Activated B cell treated with CpG ODN at 0.5 μM for 24 hours (primary cell): ENCODE measurements around the gene CTCFL. TPM values are rescaled to one million over a fixed set of nuclear protein-coding genes. Genes with fewer than 3 reads are reported as not detected.
A peak's percentile ranks its signal among the peaks of the same experiment; 100 is the strongest.

Experiments used
- ATAC-seq: fragments of 200-7000 bp; cut with Tn5 transposase; one replicate; pipeline ENCODE4 v1.10.0; 2021; ENCODE audit warnings: low read depth, mild to moderate bottlenecking, moderate library complexity
- CTCF ChIA-PET: fragments of 350-600 bp; sonication (Branson Sonifier 250); formaldehyde crosslinking; loops from one replicate; lab custom pipeline; 2021; ENCODE audit warnings: antibody characterized with exemption; lab: Charles Lee
- POLR2A ChIA-PET: fragments of 350-600 bp; sonication (Branson Sonifier 250); formaldehyde crosslinking; loops from one replicate; lab custom pipeline; 2021; ENCODE audit warnings: antibody characterized with exemption; lab: Charles Lee
- DNase-seq: peaks from one replicate; pipeline ENCODE4 v3.0.0; 2022
- H3K27ac Mint-ChIP-seq: one replicate; pipeline ENCODE4 v1.8.0; 2020; ENCODE audit warnings: mixed read lengths
- H3K27me3 Mint-ChIP-seq: one replicate; pipeline ENCODE4 v1.8.0; 2021; ENCODE audit warnings: mixed read lengths
- H3K36me3 Mint-ChIP-seq: one replicate; pipeline ENCODE4 v1.8.0; 2021; ENCODE audit warnings: low read depth, mixed read lengths
- H3K4me1 Mint-ChIP-seq: one replicate; pipeline ENCODE4 v1.8.0; 2021; ENCODE audit warnings: mixed read lengths
- H3K4me3 Mint-ChIP-seq: one replicate; pipeline ENCODE4 v1.8.0; 2020; ENCODE audit warnings: mild to moderate bottlenecking, mixed read lengths
- H3K9me3 Mint-ChIP-seq: one replicate; pipeline ENCODE4 v1.8.0; 2020; ENCODE audit warnings: mixed read lengths
- intact Hi-C: fragments of 100-400 bp; cut with micrococcal nuclease; formaldehyde crosslinking; loops from one replicate; pipeline ENCODE4 v1.15.1; 2024
- total RNA-seq: library from RNA; stranded (reverse); gene quantifications from 2 replicates; pipeline ENCODE4 v1.2.3, GENCODE V29; 2022
- TF ChIP-seq, protein P1 (sequence below): fragments of 200-600 bp; IDR thresholded peaks from one replicate; pipeline ENCODE4 v1.8.0; 2022; ENCODE audit warnings: antibody characterized with exemption, mild to moderate bottlenecking

The CTCFL gene
- total RNA-seq, 1 donor from 2014 or later = not detected

DNA sequence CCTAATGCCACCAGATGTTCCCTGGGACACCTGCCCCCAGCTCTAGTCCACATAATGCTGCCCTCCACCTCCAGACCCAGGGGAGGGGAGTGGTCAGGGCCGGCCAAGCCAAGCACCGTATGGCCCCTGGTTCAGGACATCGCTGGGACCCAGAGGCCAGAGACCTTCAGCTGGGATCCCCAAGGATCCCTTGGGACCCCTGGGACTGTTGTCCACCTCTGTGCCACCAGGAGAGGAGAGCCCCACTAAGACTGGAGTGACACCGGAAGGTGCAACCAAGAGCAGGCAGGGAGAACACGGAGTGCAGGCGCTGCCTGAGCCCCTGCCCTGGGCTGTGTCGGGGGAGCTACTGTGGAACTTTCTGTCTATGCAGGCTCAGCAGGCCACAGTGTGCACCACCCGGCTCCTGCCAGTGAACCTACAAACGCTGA is 43.6 kb downstream of the CTCFL start:
- POLR2A ChIA-PET = interaction anchor here (0.7 to 6.2 kb wide), 10 partner anchors 9 to 147 kb away, joined by 3 to 73 read pairs (median 5); partner anchors contain the start of genes RBM38 and ZBP1

DNA sequence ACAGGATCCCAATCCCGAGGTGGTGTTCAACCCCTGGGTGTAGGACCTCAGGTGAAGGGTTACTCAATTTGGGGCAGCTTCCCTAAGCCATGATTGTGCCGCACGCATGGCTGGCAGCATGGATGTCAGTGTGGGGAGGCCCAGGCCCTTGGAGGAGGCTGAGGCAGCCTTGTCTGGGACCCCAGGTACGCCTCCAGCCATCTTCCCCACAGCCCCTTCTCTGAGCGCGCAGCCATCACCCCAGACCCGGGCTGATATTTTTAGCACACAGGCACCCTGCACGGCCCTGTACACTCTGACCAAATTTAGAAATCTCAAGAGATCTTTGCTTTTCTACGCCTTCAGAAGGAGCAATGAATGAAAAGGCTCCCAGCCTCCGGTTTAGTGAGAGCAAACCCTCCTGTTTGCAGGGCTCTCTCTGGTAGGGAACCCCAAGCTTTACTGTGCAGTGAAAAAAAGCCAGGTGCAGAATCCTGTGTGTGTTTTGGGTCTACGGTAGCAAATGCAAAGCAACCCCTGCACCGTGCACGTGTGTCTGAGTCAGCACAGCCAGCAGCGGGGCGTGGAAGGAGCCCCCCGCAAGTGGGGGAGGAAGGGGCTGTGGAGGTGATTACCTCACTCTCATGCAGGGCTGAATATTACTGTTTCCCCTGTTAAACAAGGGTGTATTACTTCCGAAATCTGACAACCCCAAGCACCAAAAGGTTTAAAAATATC is 44.3 kb downstream of the CTCFL start:
- ChIA-PET CTCF (interaction anchor here (1.0 to 3.2 kb wide), 4 partner anchors 13 to 93 kb away, joined by 4 to 8 read pairs (median 6); no protein-coding TSS in a partner anchor), POLR2A (interaction anchor here (0.7 to 6.2 kb wide), 11 partner anchors 8 to 788 kb away, joined by 3 to 73 read pairs (median 5); partner anchors contain the start of genes RBM38 and ZBP1)
- no peaks in the 10 kb centered on the region for H3K27me3 Mint-ChIP-seq
- H3K4me1 Mint-ChIP-seq = peaks cover 82% of the 10 kb centered on the region
- H3K36me3 Mint-ChIP-seq = no peaks in the 10 kb centered on the region
- H3K9me3 Mint-ChIP-seq = no peaks in the 10 kb centered on the region
- H3K4me3 Mint-ChIP-seq = peak overlapping the region; percentile 73
- TF ChIP-seq, protein P1, sequence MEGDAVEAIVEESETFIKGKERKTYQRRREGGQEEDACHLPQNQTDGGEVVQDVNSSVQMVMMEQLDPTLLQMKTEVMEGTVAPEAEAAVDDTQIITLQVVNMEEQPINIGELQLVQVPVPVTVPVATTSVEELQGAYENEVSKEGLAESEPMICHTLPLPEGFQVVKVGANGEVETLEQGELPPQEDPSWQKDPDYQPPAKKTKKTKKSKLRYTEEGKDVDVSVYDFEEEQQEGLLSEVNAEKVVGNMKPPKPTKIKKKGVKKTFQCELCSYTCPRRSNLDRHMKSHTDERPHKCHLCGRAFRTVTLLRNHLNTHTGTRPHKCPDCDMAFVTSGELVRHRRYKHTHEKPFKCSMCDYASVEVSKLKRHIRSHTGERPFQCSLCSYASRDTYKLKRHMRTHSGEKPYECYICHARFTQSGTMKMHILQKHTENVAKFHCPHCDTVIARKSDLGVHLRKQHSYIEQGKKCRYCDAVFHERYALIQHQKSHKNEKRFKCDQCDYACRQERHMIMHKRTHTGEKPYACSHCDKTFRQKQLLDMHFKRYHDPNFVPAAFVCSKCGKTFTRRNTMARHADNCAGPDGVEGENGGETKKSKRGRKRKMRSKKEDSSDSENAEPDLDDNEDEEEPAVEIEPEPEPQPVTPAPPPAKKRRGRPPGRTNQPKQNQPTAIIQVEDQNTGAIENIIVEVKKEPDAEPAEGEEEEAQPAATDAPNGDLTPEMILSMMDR = no peak
- intact Hi-C loops = loop anchor here (1.0 to 10.0 kb wide), 8 partner anchors 14 to 1524 kb away; partner anchors contain the start of gene CTSZ
- DNase-seq (peak; percentile 64), ATAC-seq (peak; percentile 69)
- H3K27ac Mint-ChIP-seq = peak overlapping the region; percentile 81

More for the DNA sequence above, 43.6 kb downstream of the CTCFL start:
- Mint-ChIP-seq H3K9me3 (peaks cover 2% of the 10 kb centered on the region), H3K27ac (peak overlapping the region; percentile 81), H3K27me3 (no peaks in the 10 kb centered on the region), H3K4me1 (peaks cover 75% of the 10 kb centered on the region), H3K4me3 (peak overlapping the region; percentile 73), H3K36me3 (no peaks in the 10 kb centered on the region)
- intact Hi-C loops = loop anchor here (1.0 to 10.0 kb wide), 8 partner anchors 14 to 1524 kb away; partner anchors contain the start of gene CTSZ
- DNase-seq (peak; percentile 25), ATAC-seq (peak; percentile 45)
- TF ChIP-seq, protein P1 = no peak
- CTCF ChIA-PET = interaction anchor here (1.0 to 3.2 kb wide), 4 partner anchors 12 to 94 kb away, joined by 4 to 8 read pairs (median 6); no protein-coding TSS in a partner anchor

DNA sequence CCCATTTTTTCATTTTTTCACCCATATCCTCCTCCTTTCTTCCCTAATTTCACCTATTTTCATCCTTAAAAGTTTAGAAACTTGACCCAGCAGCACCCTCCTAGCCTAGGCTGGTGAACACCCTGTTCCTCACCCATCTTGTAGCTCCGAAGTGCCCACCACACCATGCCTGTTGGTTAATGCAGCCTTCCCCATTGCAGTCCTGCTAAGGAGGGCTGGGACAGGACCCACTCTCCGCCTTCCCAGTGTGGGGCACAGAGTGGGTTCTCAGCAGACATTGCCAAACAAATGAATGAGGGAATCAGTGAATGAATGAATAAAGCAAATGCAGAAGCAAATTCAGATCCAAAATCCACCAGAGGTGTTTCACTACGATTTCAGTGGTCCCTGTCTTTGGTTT is 45.7 kb downstream of the CTCFL start:
- TF ChIP-seq, protein P1 = no peak
- intact Hi-C loops = loop anchor here (10.0 kb wide), 1 partner anchor 826 kb away; the partner anchor contains the start of gene RAB22A
- ChIA-PET POLR2A (interaction anchor here (6.2 to 7.6 kb wide), 2 partner anchors 79 to 88 kb away, joined by 69 to 100 read pairs; partner anchors contain the start of gene RBM38), CTCF (no interaction called here)
- Mint-ChIP-seq H3K27ac (peak overlapping the region; percentile 50), H3K4me3 (no peak overlapping the region), H3K27me3 (no peaks in the 10 kb centered on the region), H3K4me1 (peaks cover 96% of the 10 kb centered on the region), H3K9me3 (no peaks in the 10 kb centered on the region), H3K36me3 (no peaks in the 10 kb centered on the region)
- no peak for ATAC-seq
- DNase-seq = peak; percentile 9

DNA sequence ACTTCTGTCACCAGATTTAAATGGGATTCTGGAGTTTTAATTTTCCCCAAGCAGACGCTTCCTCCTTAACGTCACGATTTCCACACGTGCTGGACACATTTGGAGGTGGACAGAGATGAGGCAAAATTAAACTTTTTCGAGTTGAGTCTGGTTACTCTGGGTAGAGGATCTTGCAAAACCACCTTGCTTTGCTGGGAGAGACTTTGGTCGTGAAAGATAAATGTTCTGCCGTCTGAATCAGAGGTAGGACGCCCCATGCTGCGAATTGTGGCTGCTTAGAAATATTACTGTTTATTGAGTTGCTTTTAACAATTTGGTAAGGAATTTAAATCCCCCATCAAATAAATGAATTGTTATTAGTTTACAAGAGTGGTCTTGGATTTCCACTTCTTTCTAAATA is 46.8 kb downstream of the CTCFL start:
- peaks cover 96% of the 10 kb centered on the region for H3K4me1 Mint-ChIP-seq

More for the DNA sequence above, 46.8 kb downstream of the CTCFL start:
- ChIA-PET CTCF (no interaction called here), POLR2A (interaction anchor here (0.8 to 7.6 kb wide), 4 partner anchors 9 to 87 kb away, joined by 3 to 100 read pairs (median 44); partner anchors contain the start of gene RBM38)
- Mint-ChIP-seq H3K27me3 (no peaks in the 10 kb centered on the region), H3K4me3 (no peak overlapping the region), H3K9me3 (no peaks in the 10 kb centered on the region), H3K27ac (no peak overlapping the region), H3K36me3 (no peaks in the 10 kb centered on the region)
- intact Hi-C loops = loop anchor here (10.0 kb wide), 1 partner anchor 827 kb away; the partner anchor contains the start of gene RAB22A
- DNase-seq (no peak), ATAC-seq (no peak)
- TF ChIP-seq, protein P1 = no peak
